K562 (cell line): ENCODE measurements around the gene TRIM32. TPM values are rescaled to one million over a fixed set of nuclear protein-coding genes. Genes with fewer than 3 reads are reported as not detected.

Experiments
- ATAC-seq: fragments of 200-7000 bp; cut with Tn5 transposase; 3 replicates; pipeline ENCODE4 v1.9.1; 2020; ENCODE audit warnings: moderate library complexity
- BruUV-seq: library from RNA; stranded (reverse); fragments of 400-500 nt; replicated peaks from 2 replicates; lab custom pipeline; 2021; lab: Mats Ljungman, UMichigan
- CTCF ChIA-PET: fragments of 300-600 bp; formaldehyde crosslinking; extraction: SDS; loops from one replicate; lab custom pipeline; 2021; ENCODE audit warnings: low intra/inter-chr PET ratio; lab: Yijun Ruan, JAX
- POLR2A ChIA-PET: fragments of 300-600, 350-650 bp; sonication (Branson Sonifier 250); formaldehyde crosslinking; extraction: SDS; loops from one replicate; lab custom pipeline; 2021; ENCODE audit warnings: antibody characterized with exemption, inconsistent platforms; lab: Yijun Ruan, JAX
- DNase-seq, 4 experiments: peaks; one replicate each; pipeline versions ENCODE4 v3.0.0 to v3.0.0-alpha.2; 2011 to 2018; ENCODE audit warnings: low spot score in 3 of 4, mixed read lengths in 3 of 4; ENCODE audit errors: extremely low read depth in 1 of 4
- FAIRE-seq: peaks from 2 replicates; lab custom pipeline; 2011; peaks lifted over from hg19 to GRCh38; lab: Jason Lieb, UNC
- H2AFZ ChIP-seq: 2 replicates; pipeline ENCODE4 v1.6.0; 2011; ENCODE audit warnings: low read depth, low read length, control low read depth, inconsistent platforms
- H3K27ac ChIP-seq: fragments of 200-600 bp; 3 replicates; pipeline ENCODE4 v1.8.0; 2011; ENCODE audit warnings: low read depth, mild to moderate bottlenecking, control low read depth, inconsistent platforms, low read length, moderate library complexity, mixed read lengths; ENCODE audit errors: extremely low read depth
- H3K27me3 ChIP-seq, 2 experiments: fragments of 300-600 bp in 1 of 2; 2 replicates in 1 of 2; 3 replicates in 1 of 2; pipeline versions ENCODE4 v1.6.0 to v1.8.0; 2011; ENCODE audit warnings: inconsistent platforms in 2 of 2, low read length in 2 of 2, mild to moderate bottlenecking in 1 of 2, mixed read lengths in 1 of 2, moderate library complexity in 1 of 2; ENCODE audit not compliant: control insufficient read depth in 2 of 2, insufficient read depth in 2 of 2
- H3K36me3 ChIP-seq: fragments of 300-600 bp; 3 replicates; pipeline ENCODE4 v1.8.0; 2011; ENCODE audit warnings: mild to moderate bottlenecking, low read length, inconsistent platforms; ENCODE audit not compliant: control insufficient read depth, insufficient read depth
- H3K4me1 ChIP-seq, 2 experiments: fragments of 200-600 bp in 1 of 2; replicated peaks in 1 of 2; 2 replicates in 1 of 2; 3 replicates in 1 of 2; pipeline versions ENCODE4 v1.5.1 to v1.8.0; 2011; ENCODE audit warnings: inconsistent platforms in 2 of 2, low read length in 2 of 2, mild to moderate bottlenecking in 1 of 2, mixed read lengths in 1 of 2, moderate library complexity in 1 of 2; ENCODE audit not compliant: control insufficient read depth in 2 of 2, insufficient read depth in 2 of 2
- H3K4me2 ChIP-seq: 2 replicates; pipeline ENCODE4 v1.6.1; 2011; ENCODE audit warnings: low read length, control low read depth, inconsistent platforms, mixed read lengths; ENCODE audit not compliant: insufficient read depth
- H3K4me3 ChIP-seq: fragments of 200-600 bp; sonication (generic), shearing (Covaris generic); 2 replicates; pipeline ENCODE4 v1.5.1; 2016; ENCODE audit warnings: control low read depth, inconsistent platforms
- H3K79me2 ChIP-seq: fragments of 200-600 bp; 3 replicates; pipeline ENCODE4 v1.8.0; 2011; ENCODE audit warnings: low read length, inconsistent platforms; ENCODE audit not compliant: control insufficient read depth, insufficient read depth
- H3K9ac ChIP-seq, 2 experiments: 2 replicates each; pipeline versions ENCODE4 v1.6.0 to v1.6.1; 2011; ENCODE audit warnings: low read depth in 2 of 2, low read length in 2 of 2, control low read depth in 1 of 2, inconsistent platforms in 1 of 2, mild to moderate bottlenecking in 1 of 2, mixed read lengths in 1 of 2; ENCODE audit not compliant: insufficient read depth in 1 of 2
- H3K9me1 ChIP-seq: one replicate; pipeline ENCODE4 v1.6.0; 2011; ENCODE audit warnings: inconsistent platforms, mild to moderate bottlenecking, low read length, moderate library complexity; ENCODE audit not compliant: control insufficient read depth, insufficient read depth
- H3K9me3 ChIP-seq: replicated peaks from 2 replicates; pipeline ENCODE4 v1.5.1; 2011; ENCODE audit warnings: low read depth, low read length, inconsistent platforms; ENCODE audit not compliant: control insufficient read depth, insufficient read depth
- H4K20me1 ChIP-seq: replicated peaks from 2 replicates; pipeline ENCODE4 v1.6.1; 2011; ENCODE audit warnings: low read length, inconsistent platforms, mixed read lengths; ENCODE audit not compliant: control insufficient read depth, insufficient read depth
- ARID3A ChIP-seq: IDR thresholded peaks from 2 replicates; pipeline ENCODE4 v1.6.1; 2012; ENCODE audit warnings: low read depth, low read length, improper control_type of control experiment, borderline replicate concordance
- BCL6 ChIP-seq: fragments of 250-450 bp; sonication (Bioruptor Pico); IDR thresholded peaks from 2 replicates; pipeline ENCODE4 v1.4.0; 2020
- CHAMP1 ChIP-seq: fragments of 450-650 bp; IDR thresholded peaks from 2 replicates; pipeline ENCODE4 v1.6.1; 2016; ENCODE audit warnings: mild to moderate bottlenecking
- NFXL1 ChIP-seq: fragments of 450-650 bp; formaldehyde crosslinking; IDR thresholded peaks from 2 replicates; pipeline ENCODE4 v1.4.0; 2021; ENCODE audit warnings: mild to moderate bottlenecking
- NR3C1 ChIP-seq: sonication (generic); formaldehyde crosslinking; IDR thresholded peaks from 2 replicates; pipeline ENCODE4 v1.8.1; 2022; ENCODE audit warnings: missing genetic modification reagents
- PCBP1 ChIP-seq: fragments of 200-400 bp; formaldehyde crosslinking; IDR thresholded peaks from 2 replicates; pipeline ENCODE4 v1.6.1; 2018; ENCODE audit warnings: mild to moderate bottlenecking, low read depth, low read length; ENCODE audit not compliant: poor library complexity, severe bottlenecking
- PURB ChIP-seq: sonication (generic); formaldehyde crosslinking; IDR thresholded peaks from 2 replicates; pipeline ENCODE4 v1.9.0; 2021; ENCODE audit warnings: low read depth, mild to moderate bottlenecking, missing genetic modification reagents
- SMARCA5 ChIP-seq: fragments of 450-650 bp; IDR thresholded peaks from 2 replicates; pipeline ENCODE4 v1.6.1; 2016
- SRSF7 ChIP-seq: fragments of 200-400 bp; formaldehyde crosslinking; optimal IDR thresholded peaks from 2 replicates; pipeline ENCODE3; 2017; ENCODE audit warnings: mild to moderate bottlenecking, low read depth, low read length
- STAT5B ChIP-seq: fragments of 250-450 bp; sonication (Bioruptor Pico); IDR thresholded peaks from 2 replicates; pipeline ENCODE4 v1.8.0; 2021; ENCODE audit warnings: mild to moderate bottlenecking, inconsistent platforms
- YBX1 ChIP-seq: fragments of 450-650 bp; IDR thresholded peaks from 2 replicates; pipeline ENCODE4 v1.7.1; 2016; ENCODE audit warnings: mild to moderate bottlenecking
- ZKSCAN8 ChIP-seq: fragments of 200-800 bp; sonication (Bioruptor generic); IDR thresholded peaks from 2 replicates; pipeline ENCODE4 v1.6.1; 2016; ENCODE audit warnings: missing genetic modification characterization, missing compliant biosample characterization
- WGBS: fragments of 100-300 bp; shearing (Covaris generic); methylation state at CpG from one replicate; pipeline ENCODE4 v1.1.6; 2016; ENCODE audit warnings: low coverage, mixed read lengths; ENCODE audit not compliant: insufficient coverage; ENCODE audit errors: missing lambda C conversion rate; 5-methylcytosine and 5-hydroxymethylcytosine counted together
- in situ Hi-C: fragments of 300-500 bp; cut with MboI; formaldehyde crosslinking; loops from 4 replicates; pipeline ENCODE4 v1.15.0; 2018; ENCODE audit warnings: inconsistent platforms, mixed read lengths
- intact Hi-C: fragments of 100-400 bp; cut with micrococcal nuclease; formaldehyde crosslinking; loops from 2 replicates; pipeline ENCODE4 v1.14.2; 2022
- polyA plus RNA-seq, 8 experiments: library from polyadenylated mRNA; depleted of rRNA in 4 of 8; stranded (reverse) in 5 of 8; unstranded in 3 of 8; fragments of >200 nt; fragmentation: Nextera tagmentation in 2 of 8; fragmentation: Illumina TruSeq in 1 of 8; extraction: Ambion mirVana in 2 of 8; extraction: Trizol in 1 of 8; gene quantifications; 2 replicates each; pipeline versions ENCODE4 v1.2.1 to v1.2.3, GENCODE V29; 2011 to 2014; ENCODE audit warnings: inconsistent platforms in 1 of 8, missing spikeins in 1 of 8
- total RNA-seq, 7 experiments: library from RNA; depleted of rRNA in 6 of 7; stranded (reverse); fragments of >200 nt in 6 of 7; fragmentation: Illumina TruSeq in 2 of 7; extraction: Trizol in 2 of 7; gene quantifications; 2 replicates each; pipeline versions ENCODE4 v1.2.1 to v1.2.3, GENCODE V29; 2011 to 2021; ENCODE audit warnings: low replicate concordance in 1 of 7
- TF ChIP-seq, protein P1 (sequence below): fragments of 250-450 bp; sonication (Bioruptor Pico); IDR thresholded peaks from 2 replicates; pipeline ENCODE4 v1.4.0; 2020; ENCODE audit warnings: borderline replicate concordance
- TF ChIP-seq, protein P2 (sequence below): fragments of 450-650 bp; IDR thresholded peaks from 2 replicates; pipeline ENCODE4 v1.6.1; 2016

TRIM32 gene
- total and polyA plus RNA-seq, 9 of the 15 experiments (the other 6 are each of a cell fraction or from before 2014, with no cell fraction given), result 3.5 to 9.4 (median 5.9) TPM

- TF ChIP-seq, protein P1, sequence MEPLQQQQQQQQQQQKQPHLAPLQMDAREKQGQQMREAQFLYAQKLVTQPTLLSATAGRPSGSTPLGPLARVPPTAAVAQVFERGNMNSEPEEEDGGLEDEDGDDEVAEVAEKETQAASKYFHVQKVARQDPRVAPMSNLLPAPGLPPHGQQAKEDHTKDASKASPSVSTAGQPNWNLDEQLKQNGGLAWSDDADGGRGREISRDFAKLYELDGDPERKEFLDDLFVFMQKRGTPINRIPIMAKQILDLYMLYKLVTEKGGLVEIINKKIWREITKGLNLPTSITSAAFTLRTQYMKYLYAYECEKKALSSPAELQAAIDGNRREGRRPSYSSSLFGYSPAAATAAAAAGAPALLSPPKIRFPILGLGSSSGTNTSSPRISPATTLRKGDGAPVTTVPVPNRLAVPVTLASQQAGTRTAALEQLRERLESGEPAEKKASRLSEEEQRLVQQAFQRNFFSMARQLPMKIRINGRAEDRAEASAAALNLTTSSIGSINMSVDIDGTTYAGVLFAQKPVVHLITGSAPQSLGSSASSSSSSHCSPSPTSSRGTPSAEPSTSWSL (CRISPR knock-in tag), result no peak
- TF ChIP-seq PURB (CRISPR knock-in tag), result no peak
- TF ChIP-seq SRSF7, result no peak
- no peak for TF ChIP-seq NFXL1 (CRISPR knock-in tag)
- no peak for TF ChIP-seq STAT5B
- TF ChIP-seq, protein P2, sequence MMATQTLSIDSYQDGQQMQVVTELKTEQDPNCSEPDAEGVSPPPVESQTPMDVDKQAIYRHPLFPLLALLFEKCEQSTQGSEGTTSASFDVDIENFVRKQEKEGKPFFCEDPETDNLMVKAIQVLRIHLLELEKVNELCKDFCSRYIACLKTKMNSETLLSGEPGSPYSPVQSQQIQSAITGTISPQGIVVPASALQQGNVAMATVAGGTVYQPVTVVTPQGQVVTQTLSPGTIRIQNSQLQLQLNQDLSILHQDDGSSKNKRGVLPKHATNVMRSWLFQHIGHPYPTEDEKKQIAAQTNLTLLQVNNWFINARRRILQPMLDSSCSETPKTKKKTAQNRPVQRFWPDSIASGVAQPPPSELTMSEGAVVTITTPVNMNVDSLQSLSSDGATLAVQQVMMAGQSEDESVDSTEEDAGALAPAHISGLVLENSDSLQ, result no peak
- TF ChIP-seq PCBP1, result no peak
Measured at GRCh38 chr9:116639251-116639741, 47.8 kb upstream of the TRIM32 start (continued).

DNA sequence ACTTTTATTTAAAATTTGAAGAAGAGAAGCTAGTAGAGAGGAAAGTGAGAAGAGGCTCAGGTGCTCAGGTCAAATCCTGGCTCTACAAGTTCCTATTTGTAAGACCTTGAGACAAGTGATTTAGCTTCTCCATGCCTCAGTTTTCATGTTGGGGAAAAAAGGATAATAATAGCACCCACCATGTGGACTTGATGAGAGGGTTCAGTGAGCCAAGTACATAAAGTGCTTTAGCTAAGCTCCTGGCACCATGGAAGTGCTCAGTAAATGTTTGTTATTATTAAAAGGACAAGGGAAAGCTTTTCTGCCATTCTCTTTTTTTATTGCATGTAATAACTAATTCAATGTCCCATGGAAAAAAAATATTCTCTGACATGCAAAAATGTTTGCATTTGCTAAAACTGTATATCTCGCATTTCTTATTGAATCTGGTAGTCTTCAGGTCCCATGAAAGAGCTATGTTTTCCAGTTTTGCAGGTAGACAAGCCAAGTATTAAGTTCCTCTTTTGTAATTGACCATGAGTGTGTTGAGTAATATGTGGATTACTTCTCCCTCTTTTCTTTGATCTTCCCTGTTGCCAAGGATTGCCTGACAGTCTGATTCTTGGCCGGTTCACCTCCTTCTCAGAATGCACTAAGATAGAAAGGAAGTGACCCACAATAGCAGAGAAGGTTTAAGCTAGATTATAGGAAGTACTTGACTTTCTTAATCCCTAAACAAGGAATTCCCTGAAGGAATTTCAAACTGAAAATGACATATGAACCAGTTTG is 45.6 kb upstream of the TRIM32 start:
- no peaks in the 10 kb centered on the region for H3K4me1 ChIP-seq
- intact Hi-C loops (no loop called here), in situ Hi-C loops (no loop called here)
- DNase-seq (no peak), ATAC-seq (no peak), FAIRE-seq (no peak)
- H3K27me3 ChIP-seq, result no peaks in the 10 kb centered on the region
- H3K9ac ChIP-seq, result no peak overlapping the region
- H4K20me1 ChIP-seq, result no peaks in the 10 kb centered on the region
- H3K9me3 ChIP-seq, result no peaks in the 10 kb centered on the region
- BruUV-seq, result no TSS peak
- H3K79me2 ChIP-seq, result no peaks in the 10 kb centered on the region
- H3K36me3 ChIP-seq, result no peaks in the 10 kb centered on the region
- no peak overlapping the region for H3K27ac ChIP-seq
- H2AFZ ChIP-seq, result no peak overlapping the region
- H3K4me2 ChIP-seq, result no peak overlapping the region
- no peak overlapping the region for H3K4me3 ChIP-seq
- WGBS, result 2% methylated on average over 2 of the region's 2 CpGs
- H3K9me1 ChIP-seq, result no peaks in the 10 kb centered on the region
- ChIA-PET POLR2A (no interaction called here), CTCF (no interaction called here)
- TF ChIP-seq CHAMP1 (no peak), BCL6 (CRISPR knock-in tag) (no peak), ZKSCAN8 (no peak), SMARCA5 (no peak), ARID3A (no peak), YBX1 (no peak), NR3C1 (CRISPR knock-in tag) (no peak)
